GM21515 (cell line): ENCODE data around the gene CBFB.
"Not testable (repeated sequence)": the region's sequence is repeated elsewhere in the genome, so short reads cannot be mapped to it uniquely, and the experiment has no call there.

Experiments used
- ATAC-seq: cut with Tn5 transposase; IDR thresholded peaks from one replicate; pipeline ENCODE4 v1.9.1; 2021; ENCODE audit not compliant: unreplicated experiment

Gene CBFB

GRCh38 chr16:67028696-67029253 lies at the start of gene CBFB:
Gene CBFB, plus strand, starts transcription at chr16:67029149. Its CDS starts 259 bp downstream, at chr16:67029408.
- peak; percentile 78 for ATAC-seq

- no peak for ATAC-seq
These were observed 45.9 kb upstream of the CBFB start for GRCh38 chr16:66983033-66983432.

- ATAC-seq, result no peak
These were observed 44.0 kb upstream of the CBFB start for GRCh38 chr16:66984892-66985311.

GRCh38 chr16:66986559-66986958 lies 42.4 kb upstream of the CBFB start:
- no peak for ATAC-seq

- no peak for ATAC-seq
These were observed 40.7 kb upstream of the CBFB start, which contains the start of gene CES4A for GRCh38 chr16:66988197-66988788. Gene CES4A, plus strand, starts transcription at chr16:66988589. Its CDS starts 184 bp downstream, at chr16:66988773.

- no peak for ATAC-seq
These were observed 37.3 kb upstream of the CBFB start for GRCh38 chr16:66991545-66992077.

- not testable (repeated sequence) for ATAC-seq
These were observed 35.4 kb upstream of the CBFB start for GRCh38 chr16:66993558-66993957.

GRCh38 chr16:66996324-66996982 lies 32.5 kb upstream of the CBFB start:
- no peak for ATAC-seq

- ATAC-seq, result no peak
These were observed 32.0 kb upstream of the CBFB start for GRCh38 chr16:66996983-66997358.

- ATAC-seq, result no peak
These were observed 28.3 kb upstream of the CBFB start for GRCh38 chr16:67000384-67001351.

- no peak for ATAC-seq
These were observed 27.2 kb upstream of the CBFB start for GRCh38 chr16:67001726-67002125.

GRCh38 chr16:67006930-67007658 lies 21.9 kb upstream of the CBFB start:
- ATAC-seq, result no peak

GRCh38 chr16:67009158-67009557 lies 19.8 kb upstream of the CBFB start:
- ATAC-seq, result no peak

- ATAC-seq, result no peak
These were observed 17.7 kb upstream of the CBFB start for GRCh38 chr16:67011274-67011673.

- ATAC-seq, result no peak
These were observed 15.6 kb upstream of the CBFB start for GRCh38 chr16:67013233-67013822.

GRCh38 chr16:67013823-67014633 lies 14.9 kb upstream of the CBFB start:
- ATAC-seq, result no peak

GRCh38 chr16:67014634-67015312 lies 14.2 kb upstream of the CBFB start:
- no peak for ATAC-seq

GRCh38 chr16:67015313-67015731 lies 13.6 kb upstream of the CBFB start:
- no peak for ATAC-seq

GRCh38 chr16:67016143-67016542 lies 12.8 kb upstream of the CBFB start:
- no peak for ATAC-seq
